ENCODE measurements around the gene MKLN1.

Gene MKLN1

DNA sequence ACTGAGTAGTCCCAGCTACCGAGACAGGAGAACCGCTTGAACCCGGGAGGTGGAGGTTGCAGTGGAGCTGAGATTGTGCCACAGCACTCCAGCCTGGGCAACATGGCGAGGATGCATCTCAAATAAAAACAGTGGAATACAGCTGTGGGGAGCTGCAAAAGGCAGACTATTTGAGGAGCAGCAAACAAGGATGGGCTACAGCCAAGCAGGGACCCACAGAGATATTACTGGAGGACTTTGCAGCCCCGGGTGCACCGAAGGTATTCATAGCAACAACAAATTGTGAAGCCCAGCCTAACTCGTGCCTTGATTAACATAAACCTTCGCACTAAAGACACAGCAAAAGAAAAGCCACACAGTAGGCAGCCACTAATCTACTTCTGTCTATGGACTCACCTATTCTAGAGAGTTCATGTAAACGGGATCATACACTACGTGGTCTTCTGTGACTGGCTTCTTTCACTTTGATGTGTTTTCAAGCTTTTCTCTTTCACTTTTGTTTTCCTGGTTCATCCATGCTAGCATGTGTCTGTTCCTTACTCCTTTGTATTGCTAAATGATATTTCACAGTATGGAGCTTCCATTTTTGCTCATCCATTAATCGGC is 194.8 kb downstream of the MKLN1 start:
- TF ChIP-seq, protein P1, sequence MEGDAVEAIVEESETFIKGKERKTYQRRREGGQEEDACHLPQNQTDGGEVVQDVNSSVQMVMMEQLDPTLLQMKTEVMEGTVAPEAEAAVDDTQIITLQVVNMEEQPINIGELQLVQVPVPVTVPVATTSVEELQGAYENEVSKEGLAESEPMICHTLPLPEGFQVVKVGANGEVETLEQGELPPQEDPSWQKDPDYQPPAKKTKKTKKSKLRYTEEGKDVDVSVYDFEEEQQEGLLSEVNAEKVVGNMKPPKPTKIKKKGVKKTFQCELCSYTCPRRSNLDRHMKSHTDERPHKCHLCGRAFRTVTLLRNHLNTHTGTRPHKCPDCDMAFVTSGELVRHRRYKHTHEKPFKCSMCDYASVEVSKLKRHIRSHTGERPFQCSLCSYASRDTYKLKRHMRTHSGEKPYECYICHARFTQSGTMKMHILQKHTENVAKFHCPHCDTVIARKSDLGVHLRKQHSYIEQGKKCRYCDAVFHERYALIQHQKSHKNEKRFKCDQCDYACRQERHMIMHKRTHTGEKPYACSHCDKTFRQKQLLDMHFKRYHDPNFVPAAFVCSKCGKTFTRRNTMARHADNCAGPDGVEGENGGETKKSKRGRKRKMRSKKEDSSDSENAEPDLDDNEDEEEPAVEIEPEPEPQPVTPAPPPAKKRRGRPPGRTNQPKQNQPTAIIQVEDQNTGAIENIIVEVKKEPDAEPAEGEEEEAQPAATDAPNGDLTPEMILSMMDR (IDR thresholded peaks at IDR 0.05; ENCODE audit: low read depth, low read length), result no peak
- no peak overlapping the region for H3K4me3 ChIP-seq (replicated peaks in 1 of 2; ENCODE audit: low read depth in 2 of 2, low read length in 2 of 2)
- no peak for DNase-seq (ENCODE audit: low read depth in 2 of 2)

DNA sequence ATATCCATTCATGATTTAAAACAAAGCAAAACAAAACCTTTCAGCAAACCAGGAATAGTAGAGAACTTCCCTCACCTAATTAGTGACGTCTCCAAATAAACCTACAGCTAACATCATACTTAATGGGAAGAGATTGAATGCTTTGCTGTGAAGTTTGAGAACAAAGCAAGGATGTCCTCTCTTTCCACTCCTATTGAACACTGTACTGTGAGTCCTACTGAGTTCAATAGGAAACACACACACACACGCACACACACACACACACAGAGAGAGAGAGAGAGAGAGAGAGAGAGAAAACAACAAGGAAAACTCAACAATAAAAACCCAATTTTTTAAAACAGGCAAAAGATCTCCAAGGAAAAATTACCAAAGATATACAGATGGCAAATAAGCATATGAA is 196.4 kb downstream of the MKLN1 start:
- TF ChIP-seq, protein P1 (IDR thresholded peaks at IDR 0.05; ENCODE audit: low read depth, low read length), result no peak
- H3K4me3 ChIP-seq (replicated peaks in 1 of 2; ENCODE audit: low read depth in 2 of 2, low read length in 2 of 2), result no peak overlapping the region
- no peak for DNase-seq (ENCODE audit: low read depth in 2 of 2)

DNA sequence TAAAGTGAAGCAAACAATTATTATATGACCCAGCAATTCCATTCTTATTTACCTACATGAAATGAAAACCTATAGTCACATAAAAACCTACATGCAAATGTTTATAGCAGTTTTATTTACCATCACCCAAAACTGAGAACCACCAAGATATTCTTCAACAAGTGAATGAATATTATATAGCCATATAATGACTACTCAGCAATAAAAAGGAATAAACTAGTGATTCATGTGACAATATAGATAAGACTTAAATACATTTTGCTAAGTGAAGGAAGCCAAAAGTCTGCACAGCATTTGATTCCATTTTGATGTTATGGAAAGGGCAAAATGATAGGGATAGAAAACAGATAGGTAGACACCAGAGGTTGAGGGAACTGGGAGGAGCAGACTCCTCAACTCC is 197.0 kb downstream of the MKLN1 start:
- no peak for DNase-seq (ENCODE audit: low read depth in 2 of 2)
- TF ChIP-seq, protein P1 (IDR thresholded peaks at IDR 0.05; ENCODE audit: low read depth, low read length), result no peak
- no peak overlapping the region for H3K4me3 ChIP-seq (replicated peaks in 1 of 2; ENCODE audit: low read depth in 2 of 2, low read length in 2 of 2)

DNA sequence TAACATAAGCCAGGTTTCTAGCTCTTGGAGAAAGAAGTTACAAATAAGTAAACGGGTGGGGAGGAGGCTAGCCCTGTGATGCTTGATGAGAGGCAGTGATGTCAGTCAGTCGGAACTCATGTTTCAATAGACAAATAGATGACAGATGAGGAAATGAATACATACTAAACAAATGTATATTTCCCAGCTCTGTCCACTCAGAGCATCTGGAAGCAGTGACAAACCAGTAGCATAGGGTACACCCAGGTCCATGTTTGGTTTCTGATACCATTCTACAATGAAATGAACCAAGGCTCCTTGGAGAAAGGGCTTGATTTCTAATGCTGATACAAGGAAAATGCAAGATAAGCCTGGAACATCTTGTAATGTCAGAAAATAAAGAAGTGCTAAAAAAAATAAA is 198.1 kb downstream of the MKLN1 start:
- H3K4me3 ChIP-seq (replicated peaks in 1 of 2; ENCODE audit: low read depth in 2 of 2, low read length in 2 of 2), result no peak overlapping the region
- TF ChIP-seq, protein P1 (IDR thresholded peaks at IDR 0.05; ENCODE audit: low read depth, low read length), result no peak
- peak in 1 of 2 donors; percentile 42 for DNase-seq (ENCODE audit: low read depth in 2 of 2)

DNA sequence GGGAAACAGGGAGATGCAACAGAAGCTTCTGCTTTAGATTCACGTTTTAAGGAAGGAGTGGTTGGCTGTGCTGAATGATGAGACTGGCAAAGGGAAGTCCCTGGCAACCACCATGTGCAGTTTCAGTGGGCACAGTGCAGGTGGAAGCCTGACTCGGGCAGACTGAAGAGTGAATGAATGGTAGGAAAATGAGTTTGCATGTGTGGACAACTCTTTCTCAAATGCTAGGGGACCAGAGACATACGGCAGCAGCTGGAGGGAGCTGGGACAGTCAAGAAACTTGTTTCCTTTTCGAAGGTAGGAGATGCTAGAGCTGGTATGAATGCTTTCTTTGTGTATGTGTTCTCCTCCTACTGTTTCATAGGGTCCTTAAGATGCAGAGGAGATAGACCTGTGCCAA is 199.8 kb downstream of the MKLN1 start:
- DNase-seq (ENCODE audit: low read depth in 2 of 2), result no peak
- H3K4me3 ChIP-seq (replicated peaks in 1 of 2; ENCODE audit: low read depth in 2 of 2, low read length in 2 of 2), result no peak overlapping the region
- TF ChIP-seq, protein P1 (IDR thresholded peaks at IDR 0.05; ENCODE audit: low read depth, low read length), result no peak

DNA sequence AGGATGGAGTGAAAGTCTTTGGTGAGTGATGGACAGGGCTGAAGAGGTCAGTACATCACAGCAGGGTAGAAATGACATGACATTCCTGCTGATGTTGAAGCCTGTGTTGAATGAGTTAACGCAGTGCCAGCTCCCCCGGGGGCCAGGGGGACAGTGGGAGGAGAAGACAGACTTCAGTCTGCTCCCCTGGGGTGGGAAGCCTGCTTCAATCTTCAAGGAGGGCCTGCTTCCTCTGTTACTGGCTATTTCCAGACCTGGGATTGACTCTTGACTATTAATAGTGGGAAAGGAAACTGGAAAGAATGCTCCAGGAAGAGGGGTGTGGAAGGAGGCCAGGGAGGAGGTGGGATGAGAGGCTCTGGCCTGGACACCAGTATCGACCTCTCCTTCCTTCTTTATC is 201.5 kb downstream of the MKLN1 start:
- DNase-seq (ENCODE audit: low read depth in 2 of 2), result no peak

More for the DNA sequence above, 201.5 kb downstream of the MKLN1 start:
- TF ChIP-seq, protein P1 (IDR thresholded peaks at IDR 0.05; ENCODE audit: low read depth, low read length), result no peak
- H3K4me3 ChIP-seq (replicated peaks in 1 of 2; ENCODE audit: low read depth in 2 of 2, low read length in 2 of 2), result no peak overlapping the region

Data from cardiac fibroblast (primary cell).